ENCODE results near the gene CD58.

Gene CD58

DNA sequence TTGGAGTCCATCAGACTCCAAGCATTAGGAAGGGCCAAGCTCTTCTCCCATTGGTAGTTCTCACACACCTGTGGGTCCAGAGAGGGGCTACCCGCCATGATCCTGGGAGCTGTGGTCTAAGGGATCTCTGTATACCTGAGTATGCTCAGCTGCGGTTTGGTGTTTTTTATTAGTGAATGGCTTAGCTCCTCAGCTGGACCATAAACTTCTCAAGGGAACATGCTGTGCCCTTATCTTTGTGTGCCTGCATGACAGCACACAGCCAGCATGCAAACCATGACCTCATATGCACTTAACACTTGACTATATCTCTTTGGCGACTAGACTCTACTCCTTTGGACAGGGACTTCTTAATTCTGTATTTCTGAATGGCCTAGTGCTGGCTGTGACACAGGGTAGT, 94.5 kb downstream of the CD58 start:
- H3K36me3 ChIP-seq (ENCODE audit: low read depth): no peaks in the 10 kb centered on the region
- H3K9me3 ChIP-seq (ENCODE audit: severe bottlenecking): no peaks in the 10 kb centered on the region
- DNase-seq (ENCODE audit: low spot score) (no peak), ATAC-seq (ENCODE audit: low read depth) (no peak)
- H3K27me3 ChIP-seq (ENCODE audit: insufficient read depth, poor library complexity, severe bottlenecking): no peaks in the 10 kb centered on the region
- no peak overlapping the region for H3K27ac ChIP-seq (ENCODE audit: poor library complexity, severe bottlenecking)
- H3K4me3 ChIP-seq (ENCODE audit: severe bottlenecking): no peak overlapping the region
- TF ChIP-seq, protein P1, sequence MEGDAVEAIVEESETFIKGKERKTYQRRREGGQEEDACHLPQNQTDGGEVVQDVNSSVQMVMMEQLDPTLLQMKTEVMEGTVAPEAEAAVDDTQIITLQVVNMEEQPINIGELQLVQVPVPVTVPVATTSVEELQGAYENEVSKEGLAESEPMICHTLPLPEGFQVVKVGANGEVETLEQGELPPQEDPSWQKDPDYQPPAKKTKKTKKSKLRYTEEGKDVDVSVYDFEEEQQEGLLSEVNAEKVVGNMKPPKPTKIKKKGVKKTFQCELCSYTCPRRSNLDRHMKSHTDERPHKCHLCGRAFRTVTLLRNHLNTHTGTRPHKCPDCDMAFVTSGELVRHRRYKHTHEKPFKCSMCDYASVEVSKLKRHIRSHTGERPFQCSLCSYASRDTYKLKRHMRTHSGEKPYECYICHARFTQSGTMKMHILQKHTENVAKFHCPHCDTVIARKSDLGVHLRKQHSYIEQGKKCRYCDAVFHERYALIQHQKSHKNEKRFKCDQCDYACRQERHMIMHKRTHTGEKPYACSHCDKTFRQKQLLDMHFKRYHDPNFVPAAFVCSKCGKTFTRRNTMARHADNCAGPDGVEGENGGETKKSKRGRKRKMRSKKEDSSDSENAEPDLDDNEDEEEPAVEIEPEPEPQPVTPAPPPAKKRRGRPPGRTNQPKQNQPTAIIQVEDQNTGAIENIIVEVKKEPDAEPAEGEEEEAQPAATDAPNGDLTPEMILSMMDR (IDR thresholded peaks at IDR 0.05; ENCODE audit: poor library complexity, severe bottlenecking): no peak
- no peaks in the 10 kb centered on the region for H3K4me1 ChIP-seq (ENCODE audit: insufficient read depth, poor library complexity, severe bottlenecking)

DNA sequence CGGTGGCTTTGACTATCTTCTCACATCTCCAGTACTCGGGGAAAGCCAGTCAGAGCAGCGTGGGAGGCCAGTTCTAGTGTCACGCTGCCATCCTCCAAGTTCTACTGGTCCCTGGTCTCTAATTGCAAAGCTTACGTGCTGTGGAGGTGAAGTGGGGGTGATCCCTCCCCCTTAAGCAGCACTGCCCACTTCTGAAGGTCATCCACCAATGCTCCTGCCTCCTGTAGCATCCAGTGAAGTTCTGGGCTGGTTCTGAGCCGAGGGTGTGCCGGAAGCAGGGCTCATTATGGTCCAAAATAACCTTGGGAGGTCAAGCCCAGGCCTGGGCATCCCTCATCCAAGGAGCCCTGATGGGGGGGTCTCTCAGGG, 95.0 kb downstream of the CD58 start:
- Histone ChIP-seq H3K9me3 (ENCODE audit: severe bottlenecking) (no peaks in the 10 kb centered on the region), H3K27ac (ENCODE audit: poor library complexity, severe bottlenecking) (no peak overlapping the region), H3K36me3 (ENCODE audit: low read depth) (no peaks in the 10 kb centered on the region), H3K27me3 (ENCODE audit: insufficient read depth, poor library complexity, severe bottlenecking) (no peaks in the 10 kb centered on the region), H3K4me3 (ENCODE audit: severe bottlenecking) (no peak overlapping the region), H3K4me1 (ENCODE audit: insufficient read depth, poor library complexity, severe bottlenecking) (no peaks in the 10 kb centered on the region)
- TF ChIP-seq, protein P1 (IDR thresholded peaks at IDR 0.05; ENCODE audit: poor library complexity, severe bottlenecking): no peak
- no peak for DNase-seq (ENCODE audit: low spot score)
- ATAC-seq (ENCODE audit: low read depth): no peak

DNA sequence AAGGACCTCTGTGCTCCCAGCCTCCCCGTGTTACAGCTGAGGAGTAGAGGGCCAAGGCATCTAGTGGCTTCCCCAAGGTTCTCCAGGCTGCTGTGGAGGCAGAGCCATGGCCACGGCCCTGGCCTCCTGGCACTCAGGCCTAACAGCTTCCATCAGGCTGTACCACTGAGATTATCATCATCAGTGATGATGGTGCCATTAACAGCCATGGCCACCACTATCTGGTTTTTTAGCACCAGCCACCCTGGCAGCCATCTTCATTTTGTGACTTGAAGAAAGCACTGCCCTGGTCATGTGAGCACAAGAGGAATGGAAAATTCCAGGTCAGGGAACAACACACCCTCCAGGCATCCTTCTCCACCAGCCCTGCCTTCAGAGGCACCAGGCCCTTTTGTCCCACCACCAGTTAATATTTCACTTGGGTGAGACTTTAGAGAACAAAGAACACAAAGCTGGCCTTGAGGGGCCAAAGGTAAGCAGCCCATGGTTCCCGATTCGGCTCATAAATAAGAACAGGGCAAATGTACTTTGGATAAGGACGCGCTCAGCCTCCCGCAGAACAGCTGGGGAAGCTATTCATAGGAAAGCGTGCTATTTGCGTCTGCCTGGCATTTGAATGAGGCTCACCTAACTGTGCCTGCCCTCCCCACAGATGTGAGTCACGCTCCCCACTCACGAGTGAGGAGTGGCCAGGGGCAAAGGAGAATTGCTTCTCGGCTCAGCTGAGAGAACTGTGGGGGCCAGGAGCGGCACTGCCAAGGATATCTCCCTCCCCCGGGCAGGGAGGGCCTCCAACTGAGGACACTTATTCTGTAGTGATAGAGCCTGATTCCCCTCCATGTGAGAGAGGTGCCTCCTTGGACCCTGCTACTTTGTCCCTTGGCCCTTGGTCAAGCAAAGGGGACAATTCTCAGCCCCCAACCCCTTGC, 95.6 kb downstream of the CD58 start:
- TF ChIP-seq, protein P1 (IDR thresholded peaks at IDR 0.05; ENCODE audit: poor library complexity, severe bottlenecking): no peak
- H3K9me3 ChIP-seq (ENCODE audit: severe bottlenecking): no peaks in the 10 kb centered on the region
- DNase-seq (ENCODE audit: low spot score) (no peak), ATAC-seq (ENCODE audit: low read depth) (no peak)
- H3K27ac ChIP-seq (ENCODE audit: poor library complexity, severe bottlenecking): no peak overlapping the region
- H3K4me1 ChIP-seq (ENCODE audit: insufficient read depth, poor library complexity, severe bottlenecking): no peaks in the 10 kb centered on the region
- H3K36me3 ChIP-seq (ENCODE audit: low read depth): no peaks in the 10 kb centered on the region
- no peak overlapping the region for H3K4me3 ChIP-seq (ENCODE audit: severe bottlenecking)
- H3K27me3 ChIP-seq (ENCODE audit: insufficient read depth, poor library complexity, severe bottlenecking): no peaks in the 10 kb centered on the region

DNA sequence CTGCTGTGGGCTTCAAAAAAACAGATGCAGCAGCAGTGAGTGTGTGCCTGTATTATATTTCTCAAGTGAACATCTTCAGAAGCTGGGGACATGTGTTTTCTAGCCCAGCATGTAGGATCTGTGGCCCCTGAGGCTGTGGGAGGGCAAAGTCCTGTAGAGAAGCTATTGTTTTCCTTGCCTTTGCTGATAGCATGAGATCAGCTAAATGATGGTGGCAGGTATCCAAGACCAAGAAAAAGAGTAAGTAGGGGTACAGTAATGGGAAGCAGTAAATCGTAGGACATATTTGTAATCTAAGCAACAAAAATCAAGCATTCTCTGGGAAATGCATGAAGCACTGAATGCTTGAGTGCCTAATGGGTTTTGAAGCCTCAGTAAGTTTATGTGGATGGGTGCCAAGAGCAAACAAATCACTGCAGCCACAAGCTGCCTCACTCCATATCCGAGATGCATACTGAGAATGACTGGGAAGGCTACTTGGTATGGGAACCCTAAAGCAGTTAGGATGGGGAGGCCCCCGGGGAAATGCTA, 98.3 kb downstream of the CD58 start:
- no peaks in the 10 kb centered on the region for H3K27me3 ChIP-seq (ENCODE audit: insufficient read depth, poor library complexity, severe bottlenecking)
- H3K36me3 ChIP-seq (ENCODE audit: low read depth): no peaks in the 10 kb centered on the region
- H3K27ac ChIP-seq (ENCODE audit: poor library complexity, severe bottlenecking): no peak overlapping the region
- ATAC-seq (ENCODE audit: low read depth) (no peak), DNase-seq (ENCODE audit: low spot score) (no peak)
- H3K4me3 ChIP-seq (ENCODE audit: severe bottlenecking): no peak overlapping the region
- no peaks in the 10 kb centered on the region for H3K4me1 ChIP-seq (ENCODE audit: insufficient read depth, poor library complexity, severe bottlenecking)
- no peaks in the 10 kb centered on the region for H3K9me3 ChIP-seq (ENCODE audit: severe bottlenecking)
- TF ChIP-seq, protein P1 (IDR thresholded peaks at IDR 0.05; ENCODE audit: poor library complexity, severe bottlenecking): no peak

DNA sequence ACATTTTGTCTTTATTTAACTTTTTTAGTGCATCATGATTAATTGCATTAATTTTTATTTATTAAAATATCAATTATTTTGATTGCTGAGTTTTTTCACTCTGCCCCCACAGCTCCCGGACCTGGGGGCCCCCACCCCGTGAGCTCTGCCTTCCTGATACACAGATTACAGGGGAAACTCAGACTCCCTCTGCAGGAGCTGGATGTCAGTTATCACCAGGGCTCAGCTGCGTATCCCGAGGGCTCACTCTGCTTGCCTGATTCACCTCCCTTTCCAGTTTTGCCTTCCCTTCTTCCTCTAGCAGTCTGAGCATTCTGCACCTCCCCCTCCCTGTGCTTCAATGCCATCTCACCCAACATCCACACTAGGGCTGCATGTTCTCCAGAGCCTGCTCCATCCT, 99.6 kb downstream of the CD58 start:
- no peak for DNase-seq (ENCODE audit: low spot score)
- Histone ChIP-seq H3K9me3 (ENCODE audit: severe bottlenecking) (no peaks in the 10 kb centered on the region), H3K27ac (ENCODE audit: poor library complexity, severe bottlenecking) (no peak overlapping the region), H3K4me1 (ENCODE audit: insufficient read depth, poor library complexity, severe bottlenecking) (no peaks in the 10 kb centered on the region), H3K4me3 (ENCODE audit: severe bottlenecking) (no peak overlapping the region), H3K27me3 (ENCODE audit: insufficient read depth, poor library complexity, severe bottlenecking) (no peaks in the 10 kb centered on the region), H3K36me3 (ENCODE audit: low read depth) (no peaks in the 10 kb centered on the region)
- TF ChIP-seq, protein P1 (IDR thresholded peaks at IDR 0.05; ENCODE audit: poor library complexity, severe bottlenecking): no peak
- no peak for ATAC-seq (ENCODE audit: low read depth)

Measured in RWPE2 (cell line).